D721Med (cell line): ENCODE data around the gene CFAP97.
"Not testable (repeated sequence)": the region's sequence is repeated elsewhere in the genome, so short reads cannot be mapped to it uniquely, and the experiment has no call there.

ENCODE experiments used
- DNase-seq: peaks from one replicate; pipeline ENCODE4 v3.0.0; 2011; ENCODE audit warnings: low spot score; ENCODE audit not compliant: insufficient read length
- FAIRE-seq: peaks from 2 replicates; lab custom pipeline; 2011; peaks lifted over from hg19 to GRCh38; lab: Jason Lieb, UNC
- TF ChIP-seq, protein P1 (sequence below): IDR thresholded peaks from 2 replicates; pipeline ENCODE4 v1.5.1; 2012; ENCODE audit warnings: mild to moderate bottlenecking, control low read depth; ENCODE audit not compliant: insufficient read depth; ENCODE audit errors: missing control alignments

Gene CFAP97

DNA sequence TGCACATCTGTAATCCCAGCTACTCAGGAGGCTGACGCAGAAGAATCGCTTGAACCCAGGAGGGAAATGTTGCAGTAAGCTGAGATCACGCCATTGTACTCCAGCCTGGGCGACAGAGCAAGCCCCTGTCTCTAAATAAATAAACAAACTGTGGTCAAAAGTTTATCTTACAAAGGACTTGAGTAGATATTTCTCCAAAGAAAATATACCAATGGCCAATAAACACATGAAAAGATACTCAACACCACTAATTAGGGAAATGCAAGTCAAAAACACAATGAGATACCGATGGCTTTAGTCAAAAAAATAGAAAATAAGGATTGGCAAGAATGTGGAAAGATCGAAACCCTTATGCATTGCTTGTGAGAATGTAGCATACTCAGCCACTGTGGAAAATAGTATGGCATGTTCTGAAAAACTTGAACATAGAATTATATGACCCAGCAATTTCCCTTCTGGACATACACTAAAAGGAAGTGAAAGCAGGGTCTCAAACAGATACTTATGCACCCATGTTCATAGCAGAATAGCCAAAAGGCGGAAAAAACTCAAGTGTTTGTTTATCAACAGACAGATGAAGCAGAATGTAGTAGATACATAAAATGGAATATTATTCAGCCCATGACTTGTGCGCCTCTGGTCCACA is 2.0 kb upstream of the CFAP97 start:
- no peak for FAIRE-seq
- DNase-seq: no peak
- TF ChIP-seq, protein P1, sequence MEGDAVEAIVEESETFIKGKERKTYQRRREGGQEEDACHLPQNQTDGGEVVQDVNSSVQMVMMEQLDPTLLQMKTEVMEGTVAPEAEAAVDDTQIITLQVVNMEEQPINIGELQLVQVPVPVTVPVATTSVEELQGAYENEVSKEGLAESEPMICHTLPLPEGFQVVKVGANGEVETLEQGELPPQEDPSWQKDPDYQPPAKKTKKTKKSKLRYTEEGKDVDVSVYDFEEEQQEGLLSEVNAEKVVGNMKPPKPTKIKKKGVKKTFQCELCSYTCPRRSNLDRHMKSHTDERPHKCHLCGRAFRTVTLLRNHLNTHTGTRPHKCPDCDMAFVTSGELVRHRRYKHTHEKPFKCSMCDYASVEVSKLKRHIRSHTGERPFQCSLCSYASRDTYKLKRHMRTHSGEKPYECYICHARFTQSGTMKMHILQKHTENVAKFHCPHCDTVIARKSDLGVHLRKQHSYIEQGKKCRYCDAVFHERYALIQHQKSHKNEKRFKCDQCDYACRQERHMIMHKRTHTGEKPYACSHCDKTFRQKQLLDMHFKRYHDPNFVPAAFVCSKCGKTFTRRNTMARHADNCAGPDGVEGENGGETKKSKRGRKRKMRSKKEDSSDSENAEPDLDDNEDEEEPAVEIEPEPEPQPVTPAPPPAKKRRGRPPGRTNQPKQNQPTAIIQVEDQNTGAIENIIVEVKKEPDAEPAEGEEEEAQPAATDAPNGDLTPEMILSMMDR: no peak

DNA sequence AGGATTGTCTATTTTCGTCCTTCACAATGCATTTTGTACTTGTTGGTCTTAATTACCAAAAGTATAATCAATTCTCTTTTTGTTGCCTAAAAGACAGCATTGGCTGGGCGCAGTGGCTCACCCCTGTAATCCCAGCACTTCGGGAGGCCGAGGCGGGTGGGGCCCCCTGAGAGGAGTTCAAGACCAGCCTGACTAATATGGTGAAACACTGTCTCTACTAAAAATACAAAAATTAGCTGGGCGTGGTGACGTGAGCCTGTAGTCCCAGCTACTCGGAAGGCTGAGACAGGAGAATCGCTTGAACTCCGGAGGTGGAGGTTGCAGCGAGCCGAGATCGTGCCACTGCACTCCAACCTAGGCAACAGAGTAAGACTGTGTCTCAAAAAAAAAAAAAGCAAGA is 1.3 kb upstream of the CFAP97 start:
- FAIRE-seq, DNase-seq: not testable (repeated sequence)

DNA sequence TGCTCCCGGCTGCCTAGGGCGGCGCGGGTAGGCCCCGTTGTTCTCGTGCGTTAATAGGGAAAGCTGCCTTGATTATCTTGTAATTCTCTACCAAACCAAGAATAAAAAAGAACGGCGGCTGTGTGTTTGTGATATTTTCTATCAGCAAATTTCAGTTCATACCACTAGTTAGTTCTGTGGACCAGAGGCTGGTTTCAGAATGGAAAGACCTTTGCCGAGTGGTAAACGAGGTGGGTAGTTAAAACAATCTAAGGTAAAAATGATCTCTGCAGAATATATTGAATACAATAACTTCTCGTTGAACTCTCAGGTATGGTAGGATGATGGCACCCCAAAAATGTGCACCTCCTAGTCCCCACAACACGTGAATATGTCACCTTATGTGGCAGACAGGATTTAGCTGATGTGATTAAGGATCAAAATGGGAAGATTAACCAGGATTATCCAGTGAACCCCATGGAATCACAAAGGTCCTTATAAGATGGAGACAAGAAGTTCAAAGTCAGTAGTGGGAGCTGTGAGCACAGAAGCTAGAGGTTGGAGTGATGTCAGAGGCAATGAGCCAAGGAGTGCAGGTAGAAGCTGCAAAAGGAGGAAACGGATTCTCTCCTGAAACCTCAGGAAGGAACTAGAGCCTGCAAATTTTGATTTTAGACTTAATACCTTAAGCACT is 574 bp upstream of the CFAP97 start:
- DNase-seq: peak; percentile 70
- FAIRE-seq: peak; percentile 90
- TF ChIP-seq, protein P1: peak; percentile 29

DNA sequence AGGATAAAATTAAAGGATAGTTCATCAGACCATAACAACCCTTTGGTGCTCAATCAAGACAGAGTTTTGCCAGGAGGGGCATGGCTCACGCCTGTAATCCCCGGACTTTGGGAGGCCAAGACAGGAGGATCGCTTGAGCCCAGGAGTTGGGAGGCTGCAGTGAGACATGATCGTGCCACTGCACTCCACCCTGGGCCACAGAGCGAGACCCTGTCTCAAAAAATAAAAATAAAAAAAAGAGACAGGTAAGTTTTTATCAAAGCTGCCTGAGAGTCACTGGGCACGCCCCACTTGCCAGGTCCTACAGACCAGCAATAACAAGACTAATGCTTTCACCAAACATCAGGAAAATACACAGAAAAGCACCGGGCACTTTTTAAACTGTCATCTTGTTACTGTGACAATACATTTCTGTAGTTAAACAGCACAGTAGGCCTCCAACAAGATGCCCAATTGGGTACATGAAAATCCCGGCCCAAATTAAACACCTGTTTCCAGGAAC is 765 bp downstream of the CFAP97 start:
- no peak for DNase-seq
- no peak for FAIRE-seq
- TF ChIP-seq, protein P1: no peak

- TF ChIP-seq, protein P1: no peak
- FAIRE-seq (no peak), DNase-seq (no peak)
Measured at GRCh38 chr4:185201977-185202962, 1.5 kb downstream of the CFAP97 start.

DNA sequence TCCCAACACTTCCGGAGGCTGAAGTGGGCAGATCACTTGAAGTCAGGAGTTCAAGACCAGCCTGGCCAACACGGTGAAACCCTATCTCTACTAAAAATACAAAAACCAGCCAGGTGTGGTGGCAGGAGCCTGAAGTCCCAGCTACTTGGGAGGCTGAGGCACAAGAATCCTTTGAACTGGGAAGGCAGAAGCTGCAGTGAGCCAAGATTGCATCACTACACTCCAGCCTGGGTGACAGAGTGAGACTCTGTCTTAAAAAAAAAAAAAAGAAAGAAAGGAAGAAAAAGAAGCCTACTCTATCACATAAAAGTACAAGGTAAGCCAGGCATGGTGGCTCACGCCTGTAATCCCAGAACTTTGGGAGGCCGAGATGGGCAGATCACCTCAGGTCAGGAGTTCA is 5.6 kb downstream of the CFAP97 start:
- FAIRE-seq, DNase-seq: not testable (repeated sequence)

- TF ChIP-seq, protein P1: no peak
- FAIRE-seq (no peak), DNase-seq (no peak)
Measured at GRCh38 chr4:185196437-185196836, 7.4 kb downstream of the CFAP97 start.
